ENCODE results near the gene CCNDBP1. TPM values are rescaled to one million over a fixed set of nuclear protein-coding genes. Genes with fewer than 3 reads are reported as not detected.
"Not testable (repeated sequence)": the region's sequence is repeated elsewhere in the genome, so short reads cannot be mapped to it uniquely, and the experiment has no call there.

CCNDBP1 gene
- total RNA-seq, 1 donor from 2014 or later: 20.0 TPM

GRCh38 chr15:43190178-43190577, 5.0 kb downstream of the CCNDBP1 start:
- ATAC-seq: peak; percentile 25

GRCh38 chr15:43193710-43194109, 8.5 kb downstream of the CCNDBP1 start:
- DNase-seq (ENCODE audit: low spot score) (no peak), ATAC-seq (no peak)

More at GRCh38 chr15:43190178-43190577, 5.0 kb downstream of the CCNDBP1 start:
- no peak for DNase-seq (ENCODE audit: low spot score)

- DNase-seq (ENCODE audit: low spot score) (no peak), ATAC-seq (no peak)
These were observed 9.6 kb downstream of the CCNDBP1 start for GRCh38 chr15:43194795-43195194.

- ATAC-seq: no peak
- no peak for DNase-seq (ENCODE audit: low spot score)
These were observed 11.8 kb downstream of the CCNDBP1 start for GRCh38 chr15:43196760-43197548.

DNA sequence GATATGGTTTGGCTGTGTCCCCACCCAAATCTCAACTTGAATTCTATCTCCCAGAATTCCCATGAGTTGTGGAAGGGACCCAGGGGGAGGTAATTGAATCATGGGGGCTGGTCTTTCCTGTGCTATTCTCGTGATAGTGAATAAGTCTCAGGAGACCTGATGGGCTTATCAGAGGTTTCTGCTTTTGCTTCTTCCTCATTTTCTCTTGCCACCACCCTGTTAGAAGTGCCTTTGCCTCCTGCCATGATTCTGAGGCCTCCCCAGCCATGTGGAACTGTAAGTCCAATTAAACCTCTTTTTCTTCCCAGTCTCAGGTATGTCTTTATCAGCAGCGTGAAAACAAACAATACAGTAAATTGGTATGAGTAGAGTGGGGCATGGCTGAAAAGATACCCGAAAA, 12.6 kb downstream of the CCNDBP1 start:
- DNase-seq (ENCODE audit: low spot score); ATAC-seq: not testable (repeated sequence)

DNA sequence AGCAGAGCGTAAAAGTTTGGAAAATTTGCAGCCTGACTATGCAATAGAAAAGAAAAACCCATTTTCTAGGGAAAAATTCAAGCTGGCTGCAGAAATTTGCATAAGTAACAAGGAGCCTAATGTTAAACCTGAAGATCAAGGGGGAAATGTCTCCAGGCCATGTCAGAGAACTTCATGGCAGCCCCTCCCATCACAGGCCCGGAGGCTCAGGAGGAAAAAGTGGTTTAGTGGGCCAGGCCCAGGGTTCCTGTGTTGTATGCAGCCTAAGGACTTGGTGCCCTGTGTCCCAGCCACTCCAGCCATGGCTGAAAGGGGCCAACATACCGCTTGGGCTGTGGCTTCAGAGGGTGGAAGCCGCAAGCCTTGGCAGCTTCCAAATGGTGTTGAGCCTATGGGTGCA, 13.4 kb downstream of the CCNDBP1 start:
- ATAC-seq; DNase-seq (ENCODE audit: low spot score): not testable (repeated sequence)

- DNase-seq (ENCODE audit: low spot score): no peak
- ATAC-seq: no peak
These were observed 13.8 kb downstream of the CCNDBP1 start for GRCh38 chr15:43198992-43199391.

DNA sequence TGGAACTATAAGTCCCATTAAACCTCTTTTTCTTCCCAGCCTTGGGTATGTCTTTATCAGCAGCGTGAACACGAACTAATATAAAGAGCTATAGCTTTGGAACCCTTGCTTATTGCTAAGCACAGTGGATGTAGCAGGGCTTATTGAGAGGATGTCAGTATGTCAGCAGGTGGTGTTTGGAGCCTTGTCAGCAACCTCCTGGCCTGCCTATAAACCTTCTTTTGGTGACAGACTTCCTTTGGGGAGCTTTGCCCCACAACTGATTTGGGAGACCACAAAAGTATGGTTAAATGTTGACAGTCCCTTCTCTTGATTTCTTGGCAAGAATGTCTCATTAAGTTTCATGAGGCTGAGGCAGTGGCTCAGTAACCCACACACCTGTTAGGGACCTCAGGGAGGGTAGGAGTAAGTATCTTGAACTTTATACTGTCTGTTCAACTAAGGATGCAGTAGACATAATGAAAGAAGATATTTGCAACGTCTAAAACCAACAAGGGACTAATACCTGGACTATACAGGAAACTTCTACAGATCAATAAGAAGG, 14.8 kb downstream of the CCNDBP1 start:
- no peak for DNase-seq (ENCODE audit: low spot score)
- no peak for ATAC-seq

DNA sequence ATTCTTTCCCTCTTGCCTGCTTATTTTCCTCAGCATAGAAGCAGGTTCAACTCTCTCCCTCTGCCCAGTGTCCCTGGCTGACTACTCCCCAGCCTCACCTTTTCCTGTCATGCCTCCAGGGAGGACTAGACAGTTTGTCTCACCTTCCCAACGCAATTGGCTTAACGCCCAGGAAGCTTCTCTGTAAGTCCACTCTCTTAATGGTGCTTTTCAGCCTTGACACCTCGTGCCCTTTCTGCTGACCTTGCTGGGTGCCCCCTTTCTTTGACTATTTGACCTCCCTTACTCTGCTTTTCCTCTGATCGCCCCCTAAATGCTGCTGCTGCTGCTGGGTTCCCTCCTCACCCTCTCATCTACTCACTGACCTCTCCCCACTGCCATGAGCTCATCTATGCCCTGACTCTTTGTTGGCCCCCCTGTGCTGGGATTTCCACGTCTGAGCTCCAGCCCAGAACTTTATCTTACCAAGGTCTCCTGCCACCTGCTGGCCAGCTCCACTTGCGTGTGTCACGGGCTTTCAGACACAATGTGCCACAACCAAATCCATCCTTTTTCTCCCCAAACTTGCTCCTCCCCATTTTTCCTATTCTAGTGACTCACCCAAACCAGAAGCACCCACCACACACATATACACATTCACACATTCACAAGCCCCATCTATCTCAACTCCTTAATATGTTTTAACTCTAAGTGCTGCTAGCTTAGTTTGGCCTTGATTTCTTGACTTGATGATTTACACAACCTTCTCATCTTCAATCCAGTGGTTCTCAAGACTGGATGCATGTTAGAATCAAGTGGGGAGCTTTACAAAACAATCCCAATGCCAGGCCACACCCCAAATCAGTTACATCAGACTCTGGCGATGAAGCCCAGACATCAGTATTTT, 19.1 kb downstream of the CCNDBP1 start:
- DNase-seq (ENCODE audit: low spot score) (no peak), ATAC-seq (peak; percentile 83)

DNA sequence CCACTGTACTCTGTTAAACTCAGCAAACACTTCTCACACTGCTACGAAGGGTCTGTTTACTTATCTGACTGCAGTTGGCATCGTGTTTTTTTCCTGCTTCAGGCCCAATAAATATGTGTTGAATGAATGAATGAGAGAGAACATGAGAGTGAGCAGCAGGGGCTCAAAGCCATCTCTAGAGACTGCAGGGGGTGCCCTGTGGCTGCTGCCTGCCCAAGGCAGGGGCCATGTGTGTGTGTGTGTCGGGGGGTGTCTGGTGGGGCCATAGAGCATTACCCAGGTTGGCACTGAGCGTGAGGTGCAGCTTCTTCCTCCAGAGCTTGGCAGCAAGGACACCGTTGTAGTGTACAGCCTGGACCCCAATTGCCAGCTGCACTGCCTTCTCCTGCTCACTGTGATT, 20.9 kb downstream of the CCNDBP1 start:
- ATAC-seq (no peak), DNase-seq (ENCODE audit: low spot score) (no peak)

GRCh38 chr15:43207024-43207423, 21.8 kb downstream of the CCNDBP1 start:
- DNase-seq (ENCODE audit: low spot score): no peak
- ATAC-seq: no peak

DNA sequence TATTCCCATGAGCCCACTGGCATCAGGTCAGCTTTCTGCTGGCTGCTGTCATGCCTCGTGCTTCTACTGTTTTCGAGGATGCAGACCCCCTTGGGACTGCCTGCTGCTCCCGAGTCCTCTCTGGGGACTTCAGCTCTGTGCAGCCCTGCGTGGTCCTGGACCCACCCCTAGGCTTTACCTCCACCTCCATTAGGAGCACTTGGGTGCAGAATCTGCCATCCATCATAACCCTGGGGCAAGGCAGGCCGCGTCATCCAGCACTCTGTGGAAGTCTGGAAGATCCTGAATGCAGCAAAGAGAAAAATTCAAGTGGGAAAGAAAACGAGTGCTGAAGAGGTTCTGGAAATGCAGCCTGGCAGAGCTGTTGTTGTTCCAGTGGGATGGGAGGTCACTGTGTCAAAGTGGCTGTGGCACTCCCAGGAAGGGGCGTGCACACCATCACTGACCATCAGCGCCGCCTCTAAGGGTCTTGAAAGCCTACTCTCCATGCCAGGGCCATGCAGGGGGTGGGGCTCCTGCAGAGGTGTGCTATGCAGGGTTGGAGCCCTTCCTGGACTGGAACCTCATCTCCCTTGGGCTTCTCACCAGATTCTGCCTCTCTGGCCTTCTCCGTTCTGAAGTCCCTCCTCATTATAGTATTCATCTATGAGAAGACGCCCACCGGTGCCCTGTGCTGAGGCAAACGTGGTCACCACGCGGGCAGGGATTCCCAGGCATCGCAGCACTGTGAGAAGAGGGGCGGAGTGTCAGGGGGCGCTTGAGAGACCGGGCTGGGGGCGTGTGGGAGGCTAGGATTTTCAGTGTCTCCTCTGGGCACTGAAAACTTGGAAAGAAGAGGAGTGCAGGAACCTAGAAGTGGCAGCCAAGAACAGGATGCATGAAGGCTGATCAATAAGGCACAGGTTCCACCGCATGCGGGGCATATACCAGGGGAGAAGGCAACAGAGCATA, 23.1 kb downstream of the CCNDBP1 start:
- DNase-seq (ENCODE audit: low spot score): no peak
- ATAC-seq: no peak

GRCh38 chr15:43209059-43209824, 24.0 kb downstream of the CCNDBP1 start:
- peak; percentile 70 for ATAC-seq
- no peak for DNase-seq (ENCODE audit: low spot score)

GRCh38 chr15:43210172-43210745, 25.1 kb downstream of the CCNDBP1 start:
- no peak for ATAC-seq
- DNase-seq (ENCODE audit: low spot score): no peak

- ATAC-seq (no peak), DNase-seq (ENCODE audit: low spot score) (no peak)
These were observed 25.6 kb downstream of the CCNDBP1 start for GRCh38 chr15:43210807-43211206.

DNA sequence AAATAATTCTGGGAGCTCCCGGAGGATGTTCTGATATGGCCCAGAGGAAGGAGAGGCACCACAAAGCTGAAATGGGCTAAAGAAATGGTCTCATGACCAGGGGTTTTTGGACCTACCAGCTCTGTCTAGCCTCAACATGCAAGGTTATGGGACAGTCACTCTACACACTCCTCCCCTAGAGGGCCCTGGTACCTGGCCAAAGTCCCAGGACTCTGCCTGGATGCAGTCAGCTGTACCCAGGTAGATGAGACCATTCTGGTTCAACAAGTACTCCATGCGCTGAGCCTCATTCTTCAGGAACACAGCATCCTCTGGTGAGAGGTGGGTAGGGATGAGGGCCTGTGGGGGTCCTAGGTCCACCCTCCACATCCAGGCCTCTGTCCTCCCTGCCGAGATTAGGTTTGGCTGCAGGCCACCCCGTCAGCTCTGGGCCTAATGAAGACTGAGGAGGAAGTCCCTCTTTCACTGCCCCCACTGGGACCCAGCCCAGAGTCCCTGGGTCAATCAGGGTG, 26.1 kb downstream of the CCNDBP1 start:
- DNase-seq (ENCODE audit: low spot score): no peak
- ATAC-seq: no peak

GRCh38 chr15:43212299-43212698, 27.1 kb downstream of the CCNDBP1 start:
- ATAC-seq (no peak), DNase-seq (ENCODE audit: low spot score) (no peak)

GRCh38 chr15:43212951-43213350, 27.7 kb downstream of the CCNDBP1 start:
- ATAC-seq (no peak), DNase-seq (ENCODE audit: low spot score) (no peak)

- DNase-seq (ENCODE audit: low spot score) (no peak), ATAC-seq (no peak)
These were observed 28.3 kb downstream of the CCNDBP1 start for GRCh38 chr15:43213466-43213865.
